HG02610 (cell line): ENCODE measurements around the gene NHEJ1.

Source experiments
- ATAC-seq: cut with Tn5 transposase; IDR thresholded peaks from one replicate; pipeline ENCODE4 v1.9.1; 2021; ENCODE audit warnings: mild to moderate bottlenecking, moderate library complexity; ENCODE audit not compliant: unreplicated experiment

NHEJ1 gene

GRCh38 chr2:219090436-219091299, 69.9 kb downstream of the NHEJ1 start:
- ATAC-seq: no peak

- no peak for ATAC-seq
Measured at GRCh38 chr2:219089330-219089729, 71.3 kb downstream of the NHEJ1 start.

- ATAC-seq: no peak
Measured at GRCh38 chr2:219087848-219088247, 72.8 kb downstream of the NHEJ1 start.

GRCh38 chr2:219087361-219087760, 73.3 kb downstream of the NHEJ1 start:
- ATAC-seq: no peak

GRCh38 chr2:219086196-219086595, 74.4 kb downstream of the NHEJ1 start:
- no peak for ATAC-seq

GRCh38 chr2:219084791-219085190, 75.8 kb downstream of the NHEJ1 start:
- no peak for ATAC-seq

- no peak for ATAC-seq
Measured at GRCh38 chr2:219082332-219082958, 78.2 kb downstream of the NHEJ1 start.

- ATAC-seq: peak; percentile 62
Measured at GRCh38 chr2:219081701-219082331, 78.8 kb downstream of the NHEJ1 start.

- no peak for ATAC-seq
Measured at GRCh38 chr2:219081096-219081495, 79.5 kb downstream of the NHEJ1 start.

GRCh38 chr2:219079417-219079816, 81.2 kb downstream of the NHEJ1 start:
- ATAC-seq: no peak

GRCh38 chr2:219078951-219079350, 81.7 kb downstream of the NHEJ1 start:
- ATAC-seq: no peak

- no peak for ATAC-seq
Measured at GRCh38 chr2:219078126-219078525, 82.5 kb downstream of the NHEJ1 start.

GRCh38 chr2:219076253-219076652, 84.4 kb downstream of the NHEJ1 start:
- ATAC-seq: no peak

GRCh38 chr2:219073413-219074129, 87.0 kb downstream of the NHEJ1 start:
- no peak for ATAC-seq

GRCh38 chr2:219072741-219073250, 87.8 kb downstream of the NHEJ1 start:
- no peak for ATAC-seq

- ATAC-seq: no peak
Measured at GRCh38 chr2:219071131-219071816, 89.3 kb downstream of the NHEJ1 start.

- ATAC-seq: no peak
Measured at GRCh38 chr2:219065484-219065883, 95.1 kb downstream of the NHEJ1 start.

- no peak for ATAC-seq
Measured at GRCh38 chr2:219062081-219062480, 98.5 kb downstream of the NHEJ1 start.

- no peak for ATAC-seq
Measured at GRCh38 chr2:219060821-219061791, 99.5 kb downstream of the NHEJ1 start, which contains the start of gene IHH. Gene IHH (minus strand): TSS chr2:219060921. CDS start chr2:219060467, 454 bp downstream.
